ENCODE measurements around the gene GPR89B. TPM values are rescaled to one million over a fixed set of nuclear protein-coding genes. Genes with fewer than 3 reads are reported as not detected.
"Not testable (repeated sequence)": the region's sequence is repeated elsewhere in the genome, so short reads cannot be mapped to it uniquely, and the experiment has no call there.

The GPR89B gene
- total RNA-seq, 1 donor from 2014 or later, result 22.7 TPM

DNA sequence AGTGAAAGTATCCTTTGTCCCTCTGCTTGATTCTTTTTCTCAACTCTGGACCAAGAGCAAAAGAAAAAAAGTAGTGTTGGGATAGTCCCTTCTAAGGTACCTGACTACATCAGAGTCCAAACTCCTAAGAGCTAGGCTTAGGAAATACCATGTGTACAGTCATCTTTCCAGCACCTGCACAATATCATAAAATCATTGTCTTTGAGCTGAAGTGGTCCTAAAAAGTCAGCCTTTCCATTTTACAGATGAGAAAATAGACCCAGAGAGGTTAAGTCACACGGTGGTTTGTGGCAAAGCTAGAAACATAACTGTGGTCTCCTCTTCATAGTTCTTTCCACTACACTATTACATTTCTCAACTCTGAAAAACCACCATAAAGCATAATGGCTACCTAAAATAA, 38.4 kb downstream of the GPR89B start:
- not testable (repeated sequence) for DNase-seq (ENCODE audit: low spot score, unreplicated experiment); H3K9me3 Mint-ChIP-seq (ENCODE audit: low read depth); H3K36me3 Mint-ChIP-seq (ENCODE audit: insufficient read depth); H3K4me3 Mint-ChIP-seq (ENCODE audit: low read depth); H3K4me1 Mint-ChIP-seq (ENCODE audit: low read depth); H3K27me3 Mint-ChIP-seq; H3K27ac Mint-ChIP-seq

DNA sequence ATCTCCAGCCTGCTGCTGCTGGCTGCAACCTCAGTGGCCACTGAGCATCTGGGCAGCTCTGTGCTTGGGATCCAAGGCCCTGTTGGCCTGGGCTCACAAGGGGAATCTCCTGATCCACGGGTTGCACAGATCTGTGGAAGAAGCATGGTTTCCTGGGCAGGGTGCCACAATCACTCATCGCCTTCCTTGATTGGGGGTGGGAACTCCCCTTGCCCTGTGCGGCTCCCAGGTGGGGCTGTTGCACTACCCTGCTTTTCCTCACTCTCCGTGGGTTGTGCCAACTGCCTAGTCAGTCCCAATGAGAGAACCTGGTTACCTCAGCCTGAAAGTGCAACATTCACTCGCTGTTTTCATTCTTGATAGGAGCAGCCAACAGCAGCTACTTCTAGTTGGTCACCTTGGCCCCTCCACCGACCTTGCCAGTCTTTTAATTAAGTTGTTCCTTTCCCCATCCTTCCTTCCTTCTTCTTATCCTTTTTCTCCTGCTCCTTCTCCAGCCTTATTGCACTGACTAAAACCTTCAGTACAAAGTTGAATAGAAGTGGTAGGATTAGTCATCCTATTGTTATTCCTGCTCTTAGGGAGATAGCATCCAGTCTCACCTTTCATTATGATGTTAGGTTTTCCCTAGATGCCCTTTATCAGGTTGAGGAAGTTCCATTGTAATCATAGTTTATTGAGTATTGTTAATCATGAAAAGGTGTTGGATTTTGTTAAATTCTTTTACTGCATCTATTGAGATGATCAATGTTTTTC, 50.9 kb downstream of the GPR89B start:
- not testable (repeated sequence) for H3K4me1 Mint-ChIP-seq (ENCODE audit: low read depth); H3K4me3 Mint-ChIP-seq (ENCODE audit: low read depth); H3K27me3 Mint-ChIP-seq; H3K27ac Mint-ChIP-seq; DNase-seq (ENCODE audit: low spot score, unreplicated experiment); H3K9me3 Mint-ChIP-seq (ENCODE audit: low read depth)
- H3K36me3 Mint-ChIP-seq (ENCODE audit: insufficient read depth), result peaks cover 16% of the 10 kb centered on the region

DNA sequence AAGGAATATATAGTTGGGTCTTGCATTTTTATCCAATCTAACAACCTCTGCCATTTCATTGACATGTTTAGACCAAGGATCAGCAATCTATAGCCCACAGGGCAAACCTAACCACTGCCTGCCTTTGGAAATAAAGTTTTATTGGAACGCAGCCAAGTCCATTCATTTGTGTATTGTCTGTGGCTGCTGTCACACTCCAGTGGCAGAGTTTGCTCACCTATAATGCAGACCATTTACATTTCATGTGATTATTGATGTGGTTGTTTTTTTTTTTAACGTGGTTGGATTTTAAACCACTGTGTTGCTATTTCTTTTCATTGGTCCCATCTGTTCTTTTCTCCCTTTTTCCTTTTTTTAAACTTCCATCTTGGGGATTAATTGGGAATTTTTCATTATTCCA, 57.2 kb downstream of the GPR89B start:
- H3K27me3 Mint-ChIP-seq, result not testable (repeated sequence)

DNA sequence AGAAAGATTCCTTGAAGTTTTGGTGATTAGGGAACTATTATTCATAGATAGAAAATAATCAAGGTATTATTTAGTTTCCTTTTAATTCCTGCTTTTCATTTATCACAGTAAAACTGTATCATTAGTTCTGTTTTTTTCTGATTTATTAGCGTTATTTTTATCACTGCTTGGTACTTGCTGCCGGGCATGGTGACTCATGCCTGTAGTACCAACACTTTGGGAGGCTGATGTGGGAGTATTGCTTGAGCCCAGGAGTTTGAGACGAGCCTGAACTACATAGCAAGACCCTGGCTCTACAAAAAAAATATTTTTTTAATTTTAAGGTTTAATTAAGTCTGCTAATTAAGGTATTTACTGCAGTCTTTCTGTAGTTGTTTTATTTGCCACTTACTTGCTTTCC, 59.7 kb downstream of the GPR89B start:
- H3K36me3 Mint-ChIP-seq (ENCODE audit: insufficient read depth); H3K9me3 Mint-ChIP-seq (ENCODE audit: low read depth); H3K4me1 Mint-ChIP-seq (ENCODE audit: low read depth); DNase-seq (ENCODE audit: low spot score, unreplicated experiment); H3K27ac Mint-ChIP-seq; H3K4me3 Mint-ChIP-seq (ENCODE audit: low read depth); H3K27me3 Mint-ChIP-seq: not testable (repeated sequence)

More for the DNA sequence above, 57.2 kb downstream of the GPR89B start:
- DNase-seq (ENCODE audit: low spot score, unreplicated experiment); H3K27ac Mint-ChIP-seq; H3K4me1 Mint-ChIP-seq (ENCODE audit: low read depth); H3K9me3 Mint-ChIP-seq (ENCODE audit: low read depth); H3K4me3 Mint-ChIP-seq (ENCODE audit: low read depth): not testable (repeated sequence)
- H3K36me3 Mint-ChIP-seq (ENCODE audit: insufficient read depth), result peaks cover 11% of the 10 kb centered on the region

DNA sequence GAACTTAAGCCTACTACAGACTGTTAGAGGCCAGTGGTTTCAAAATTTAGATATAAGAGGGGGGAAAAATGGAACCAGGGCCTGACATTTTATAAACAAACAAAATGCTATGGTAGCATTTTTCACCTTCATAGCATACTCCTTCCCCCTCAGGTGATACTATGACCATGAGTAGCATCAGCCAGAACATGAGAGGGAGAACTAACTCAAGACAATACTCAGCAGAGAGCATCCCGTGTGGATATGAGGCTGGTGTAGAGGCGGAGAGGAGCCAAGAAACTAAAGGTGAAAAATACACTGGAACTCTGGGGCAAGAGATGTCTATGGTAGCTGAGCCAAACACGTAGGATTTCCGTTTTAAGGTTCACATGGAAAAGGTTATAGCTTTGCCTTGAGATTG, 64.7 kb downstream of the GPR89B start:
- not testable (repeated sequence) for H3K36me3 Mint-ChIP-seq (ENCODE audit: insufficient read depth); H3K27me3 Mint-ChIP-seq; H3K4me1 Mint-ChIP-seq (ENCODE audit: low read depth); DNase-seq (ENCODE audit: low spot score, unreplicated experiment); H3K9me3 Mint-ChIP-seq (ENCODE audit: low read depth); H3K27ac Mint-ChIP-seq; H3K4me3 Mint-ChIP-seq (ENCODE audit: low read depth)

DNA sequence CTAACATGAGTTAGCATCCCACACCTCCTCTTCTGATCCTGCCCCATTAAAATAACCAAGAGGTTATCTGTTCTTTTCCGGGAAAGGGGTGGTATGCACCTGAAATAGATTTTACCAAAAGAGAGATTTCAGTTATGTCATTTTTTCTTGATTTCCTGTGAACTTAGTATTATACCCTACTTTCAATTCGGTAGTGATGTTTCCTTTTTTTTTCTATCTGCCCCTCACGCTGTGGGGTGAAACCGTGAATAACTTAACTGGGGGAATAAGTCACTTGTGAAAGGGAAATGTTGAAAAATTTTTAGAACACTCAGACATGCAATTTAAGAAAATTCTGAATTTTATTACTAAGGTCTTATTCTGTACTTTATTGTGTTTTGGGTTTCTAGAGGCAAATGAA, 65.2 kb downstream of the GPR89B start:
- H3K27me3 Mint-ChIP-seq, result not testable (repeated sequence)

DNA sequence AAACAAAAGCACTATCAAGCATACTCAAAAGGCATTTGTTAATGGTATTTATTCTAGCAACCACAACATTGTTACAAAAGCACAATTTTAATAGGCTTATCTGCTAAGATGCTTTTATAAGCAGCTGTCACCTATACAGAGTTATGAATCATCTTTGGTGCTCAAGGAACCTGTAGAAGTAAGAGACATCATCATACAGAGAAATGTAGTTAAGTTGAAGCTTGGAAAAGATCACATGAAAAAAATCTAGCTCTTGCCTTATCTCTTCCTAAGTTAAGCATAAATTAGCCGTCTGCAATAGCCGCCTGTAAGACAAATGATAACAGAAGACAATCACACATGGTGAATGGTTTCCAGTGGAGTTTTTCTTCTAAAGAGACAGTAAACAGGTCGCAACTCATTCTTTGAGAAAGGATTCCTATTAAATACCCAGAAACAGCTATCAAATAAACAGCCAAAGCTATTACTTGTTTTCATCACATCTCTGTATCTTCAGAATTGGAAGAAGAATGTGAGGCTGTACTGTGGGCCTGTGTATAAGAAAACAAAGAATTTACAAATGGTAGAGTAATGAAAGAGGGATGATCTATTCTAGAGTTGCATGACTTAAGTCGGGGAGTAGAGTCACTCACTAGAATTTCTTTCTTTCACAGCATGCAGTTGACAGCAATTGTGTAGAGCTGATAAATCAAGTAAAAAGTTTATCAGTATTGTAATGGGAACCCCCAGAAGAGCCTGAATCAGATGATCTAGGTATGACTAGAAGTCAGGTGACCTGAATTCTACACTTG, 65.8 kb downstream of the GPR89B start:
- H3K27ac Mint-ChIP-seq; H3K9me3 Mint-ChIP-seq (ENCODE audit: low read depth); DNase-seq (ENCODE audit: low spot score, unreplicated experiment); H3K4me3 Mint-ChIP-seq (ENCODE audit: low read depth); H3K4me1 Mint-ChIP-seq (ENCODE audit: low read depth); H3K27me3 Mint-ChIP-seq; H3K36me3 Mint-ChIP-seq (ENCODE audit: insufficient read depth): not testable (repeated sequence)

More for the DNA sequence above, 65.2 kb downstream of the GPR89B start:
- DNase-seq (ENCODE audit: low spot score, unreplicated experiment); H3K27ac Mint-ChIP-seq; H3K4me1 Mint-ChIP-seq (ENCODE audit: low read depth); H3K4me3 Mint-ChIP-seq (ENCODE audit: low read depth); H3K36me3 Mint-ChIP-seq (ENCODE audit: insufficient read depth); H3K9me3 Mint-ChIP-seq (ENCODE audit: low read depth): not testable (repeated sequence)

DNA sequence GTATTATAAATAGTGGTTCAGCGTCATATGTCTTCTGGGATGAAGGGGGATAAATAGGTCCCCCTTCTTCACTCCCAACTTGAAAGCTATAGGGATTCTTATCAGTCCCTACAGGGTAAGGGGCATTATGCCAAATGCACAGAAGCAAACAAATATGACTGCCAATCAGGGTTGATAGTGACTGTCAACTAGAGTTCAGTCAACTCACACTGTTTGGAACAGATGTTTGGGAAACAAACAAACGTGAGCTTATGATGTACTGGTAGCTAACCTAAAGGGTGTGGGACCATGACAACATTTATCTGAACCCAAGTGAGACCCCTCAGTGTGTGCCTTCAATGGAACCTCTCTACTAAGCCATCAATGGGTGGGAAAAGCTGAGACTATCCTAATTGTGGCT, 67.9 kb downstream of the GPR89B start:
- H3K36me3 Mint-ChIP-seq (ENCODE audit: insufficient read depth); DNase-seq (ENCODE audit: low spot score, unreplicated experiment); H3K4me3 Mint-ChIP-seq (ENCODE audit: low read depth); H3K27ac Mint-ChIP-seq; H3K27me3 Mint-ChIP-seq; H3K4me1 Mint-ChIP-seq (ENCODE audit: low read depth); H3K9me3 Mint-ChIP-seq (ENCODE audit: low read depth): not testable (repeated sequence)

DNA sequence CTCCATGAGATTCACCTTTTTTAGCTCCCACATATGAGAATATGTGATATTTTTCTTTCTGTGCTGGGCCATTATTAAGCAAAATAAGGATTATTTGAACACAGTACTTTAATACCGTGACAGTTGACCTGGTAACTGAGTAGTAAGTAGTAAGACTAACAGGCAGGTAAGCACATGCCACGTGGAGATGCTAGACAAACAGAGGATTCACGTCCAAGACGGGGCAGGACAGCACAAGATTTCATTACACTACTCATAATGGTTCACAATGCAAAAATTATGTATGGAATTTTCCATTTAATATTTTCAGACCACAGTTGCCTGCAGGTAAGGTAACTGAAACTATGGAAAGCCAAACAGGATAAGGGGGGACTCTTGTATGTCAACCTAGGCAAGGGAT, 79.5 kb downstream of the GPR89B start:
- not testable (repeated sequence) for H3K9me3 Mint-ChIP-seq (ENCODE audit: low read depth); DNase-seq (ENCODE audit: low spot score, unreplicated experiment); H3K36me3 Mint-ChIP-seq (ENCODE audit: insufficient read depth); H3K4me1 Mint-ChIP-seq (ENCODE audit: low read depth); H3K27ac Mint-ChIP-seq; H3K4me3 Mint-ChIP-seq (ENCODE audit: low read depth)
- peaks cover 31% of the 10 kb centered on the region for H3K27me3 Mint-ChIP-seq

DNA sequence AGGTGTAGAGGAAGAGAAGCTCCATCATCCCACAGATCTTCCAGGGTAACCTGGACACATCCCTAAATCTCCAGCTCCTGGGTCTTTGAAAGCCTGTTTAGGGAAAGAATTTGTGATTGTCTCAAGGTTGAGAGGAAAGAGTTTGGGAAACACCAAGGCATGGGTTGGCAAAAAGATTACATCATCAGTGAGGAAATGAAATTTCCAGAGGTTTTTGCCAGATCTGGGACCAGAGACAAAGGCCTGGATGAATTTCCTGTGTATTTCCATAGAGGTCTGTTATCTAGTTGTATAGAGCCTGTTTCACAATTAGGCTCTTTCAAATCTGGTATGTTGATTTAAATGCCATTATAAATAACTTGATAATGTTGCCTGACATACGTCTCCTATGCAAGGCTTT, 82.3 kb downstream of the GPR89B start:
- Mint-ChIP-seq H3K27me3 (peaks cover 53% of the 10 kb centered on the region), H3K36me3 (ENCODE audit: insufficient read depth) (peaks cover 3% of the 10 kb centered on the region), H3K27ac (no peak overlapping the region), H3K4me3 (ENCODE audit: low read depth) (no peak overlapping the region), H3K9me3 (ENCODE audit: low read depth) (no peaks in the 10 kb centered on the region), H3K4me1 (ENCODE audit: low read depth) (peaks cover 1% of the 10 kb centered on the region)
- TF ChIP-seq, protein P1, sequence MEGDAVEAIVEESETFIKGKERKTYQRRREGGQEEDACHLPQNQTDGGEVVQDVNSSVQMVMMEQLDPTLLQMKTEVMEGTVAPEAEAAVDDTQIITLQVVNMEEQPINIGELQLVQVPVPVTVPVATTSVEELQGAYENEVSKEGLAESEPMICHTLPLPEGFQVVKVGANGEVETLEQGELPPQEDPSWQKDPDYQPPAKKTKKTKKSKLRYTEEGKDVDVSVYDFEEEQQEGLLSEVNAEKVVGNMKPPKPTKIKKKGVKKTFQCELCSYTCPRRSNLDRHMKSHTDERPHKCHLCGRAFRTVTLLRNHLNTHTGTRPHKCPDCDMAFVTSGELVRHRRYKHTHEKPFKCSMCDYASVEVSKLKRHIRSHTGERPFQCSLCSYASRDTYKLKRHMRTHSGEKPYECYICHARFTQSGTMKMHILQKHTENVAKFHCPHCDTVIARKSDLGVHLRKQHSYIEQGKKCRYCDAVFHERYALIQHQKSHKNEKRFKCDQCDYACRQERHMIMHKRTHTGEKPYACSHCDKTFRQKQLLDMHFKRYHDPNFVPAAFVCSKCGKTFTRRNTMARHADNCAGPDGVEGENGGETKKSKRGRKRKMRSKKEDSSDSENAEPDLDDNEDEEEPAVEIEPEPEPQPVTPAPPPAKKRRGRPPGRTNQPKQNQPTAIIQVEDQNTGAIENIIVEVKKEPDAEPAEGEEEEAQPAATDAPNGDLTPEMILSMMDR (IDR thresholded peaks at IDR 0.05; ENCODE audit: unreplicated experiment), result no peak
- no peak for DNase-seq (ENCODE audit: low spot score, unreplicated experiment)

DNA sequence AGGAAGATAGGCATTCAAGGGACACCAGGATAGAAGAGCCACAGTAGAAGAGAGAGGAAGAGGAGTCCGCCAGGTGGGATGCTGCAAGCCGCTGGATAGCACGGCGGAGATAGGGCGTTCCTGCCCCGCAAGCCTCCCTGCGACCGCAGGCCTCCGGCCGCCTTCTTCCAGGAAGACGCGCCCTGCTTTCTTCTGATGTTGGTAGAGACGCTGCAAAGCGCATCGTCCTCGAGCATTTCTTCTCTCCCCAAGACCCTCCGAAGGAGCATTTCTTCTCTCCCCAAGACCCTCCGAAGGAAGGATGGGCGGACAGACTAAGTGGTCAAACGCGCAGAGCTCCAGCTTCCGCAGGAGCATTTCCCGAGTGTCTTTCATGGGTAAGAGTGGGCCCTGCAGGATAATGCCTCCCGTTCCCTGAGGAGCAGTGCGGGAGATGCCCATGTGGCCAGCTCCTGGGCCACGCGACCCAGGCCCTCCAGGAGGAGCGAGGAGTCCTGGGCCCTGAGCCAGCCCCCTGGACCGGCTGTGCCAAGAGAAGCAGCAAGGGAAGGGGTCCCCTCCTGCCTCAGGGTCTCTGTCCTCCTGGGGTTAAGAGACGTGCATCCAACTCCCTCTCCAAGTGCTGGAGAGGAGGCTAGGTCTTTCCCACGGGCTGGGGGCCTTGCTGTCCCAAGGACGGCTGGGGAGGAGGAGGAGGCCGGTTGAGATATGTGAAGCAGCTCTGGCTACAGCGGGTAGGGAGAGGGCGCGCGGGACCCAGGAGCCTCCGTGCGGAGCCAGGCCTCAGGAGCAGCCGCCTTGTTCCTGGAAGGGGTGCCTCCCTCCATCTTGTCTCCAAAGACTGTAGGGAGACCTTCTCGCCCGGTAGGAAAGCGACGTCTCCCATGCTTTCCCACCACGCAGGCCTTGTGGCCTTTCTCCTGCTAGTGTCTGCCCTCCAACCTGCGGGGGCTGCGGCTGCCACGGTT, 85.2 kb downstream of the GPR89B start:
- H3K4me1 Mint-ChIP-seq (ENCODE audit: low read depth); DNase-seq (ENCODE audit: low spot score, unreplicated experiment); H3K27ac Mint-ChIP-seq; H3K9me3 Mint-ChIP-seq (ENCODE audit: low read depth); H3K36me3 Mint-ChIP-seq (ENCODE audit: insufficient read depth): not testable (repeated sequence)
- peak overlapping the region; percentile 51 for H3K4me3 Mint-ChIP-seq (ENCODE audit: low read depth)
- peaks cover 62% of the 10 kb centered on the region for H3K27me3 Mint-ChIP-seq
